Mesothelial cell of epicardium (in vitro differentiated cells): ENCODE measurements around the gene ITGB8. TPM values are rescaled to one million over a fixed set of nuclear protein-coding genes. Genes with fewer than 3 reads are reported as not detected.

Experiments used
- DNase-seq, 2 experiments: peaks; one replicate each; pipeline ENCODE4 v3.0.0; 2021; ENCODE audit warnings: low spot score in 2 of 2; ENCODE audit not compliant: unreplicated experiment in 2 of 2
- H3K27ac Mint-ChIP-seq: 2 replicates; pipeline ENCODE4 v1.8.0; 2021; ENCODE audit warnings: mixed read lengths
- H3K27me3 Mint-ChIP-seq: 2 replicates; pipeline ENCODE4 v1.8.0; 2021; ENCODE audit warnings: low read depth, mixed read lengths
- H3K36me3 Mint-ChIP-seq: 2 replicates; pipeline ENCODE4 v1.8.0; 2021; ENCODE audit warnings: mixed read lengths
- H3K4me1 Mint-ChIP-seq: 2 replicates; pipeline ENCODE4 v1.8.0; 2021; ENCODE audit warnings: mixed read lengths
- H3K4me3 Mint-ChIP-seq: 2 replicates; pipeline ENCODE4 v1.8.0; 2021; ENCODE audit warnings: mild to moderate bottlenecking, moderate library complexity, mixed read lengths
- H3K9me3 Mint-ChIP-seq: 2 replicates; pipeline ENCODE4 v1.8.0; 2021; ENCODE audit warnings: mixed read lengths
- total RNA-seq: library from RNA; stranded (reverse); gene quantifications from 3 replicates; pipeline ENCODE4 v1.2.1, GENCODE V29; 2021
- TF ChIP-seq, protein P1 (sequence below): fragments of 200-600 bp; sonication (generic); IDR thresholded peaks from one replicate; pipeline ENCODE4 v1.5.0; 2021; ENCODE audit warnings: antibody characterized with exemption; ENCODE audit not compliant: unreplicated experiment

Gene ITGB8
- total RNA-seq, 1 donor from 2014 or later, result 15.6 TPM

DNA sequence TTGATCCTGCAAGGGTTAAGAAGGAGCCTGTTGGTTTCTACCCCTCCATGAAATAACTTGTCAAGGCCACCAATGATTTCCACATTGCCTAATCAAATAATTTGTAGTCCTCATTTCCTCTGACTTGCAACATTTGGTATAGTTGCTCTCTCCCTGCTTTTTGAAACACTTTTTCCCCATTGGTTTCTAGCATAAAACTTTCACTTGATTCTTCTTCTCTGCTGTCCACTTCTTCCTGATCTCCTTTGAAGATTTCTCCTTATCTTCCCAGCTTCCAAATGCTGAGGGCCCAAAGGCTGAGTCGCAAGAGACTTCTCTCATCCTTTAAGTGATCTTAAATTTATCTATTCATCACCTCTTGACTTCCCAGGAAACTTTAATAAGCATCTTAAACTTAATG is 134.2 kb downstream of the ITGB8 start:
- Mint-ChIP-seq H3K36me3 (no peaks in the 10 kb centered on the region), H3K4me3 (no peak overlapping the region), H3K9me3 (no peaks in the 10 kb centered on the region)

More for the DNA sequence above, 134.2 kb downstream of the ITGB8 start:
- TF ChIP-seq, protein P1, sequence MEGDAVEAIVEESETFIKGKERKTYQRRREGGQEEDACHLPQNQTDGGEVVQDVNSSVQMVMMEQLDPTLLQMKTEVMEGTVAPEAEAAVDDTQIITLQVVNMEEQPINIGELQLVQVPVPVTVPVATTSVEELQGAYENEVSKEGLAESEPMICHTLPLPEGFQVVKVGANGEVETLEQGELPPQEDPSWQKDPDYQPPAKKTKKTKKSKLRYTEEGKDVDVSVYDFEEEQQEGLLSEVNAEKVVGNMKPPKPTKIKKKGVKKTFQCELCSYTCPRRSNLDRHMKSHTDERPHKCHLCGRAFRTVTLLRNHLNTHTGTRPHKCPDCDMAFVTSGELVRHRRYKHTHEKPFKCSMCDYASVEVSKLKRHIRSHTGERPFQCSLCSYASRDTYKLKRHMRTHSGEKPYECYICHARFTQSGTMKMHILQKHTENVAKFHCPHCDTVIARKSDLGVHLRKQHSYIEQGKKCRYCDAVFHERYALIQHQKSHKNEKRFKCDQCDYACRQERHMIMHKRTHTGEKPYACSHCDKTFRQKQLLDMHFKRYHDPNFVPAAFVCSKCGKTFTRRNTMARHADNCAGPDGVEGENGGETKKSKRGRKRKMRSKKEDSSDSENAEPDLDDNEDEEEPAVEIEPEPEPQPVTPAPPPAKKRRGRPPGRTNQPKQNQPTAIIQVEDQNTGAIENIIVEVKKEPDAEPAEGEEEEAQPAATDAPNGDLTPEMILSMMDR, result no peak
- Mint-ChIP-seq H3K27me3 (peaks cover 2% of the 10 kb centered on the region), H3K27ac (no peak overlapping the region), H3K4me1 (no peaks in the 10 kb centered on the region)
- no peak for DNase-seq

Other genes starting within 250 kb of the ITGB8 start
- gene MACC1, start 113.5 kb upstream of the ITGB8 start, total RNA-seq, result 9.3 to 12.0 TPM (median 11.1 TPM) in 3 replicates